ENCODE results near the gene TRPT1.
"Not testable (repeated sequence)": the region's sequence is repeated elsewhere in the genome, so short reads cannot be mapped to it uniquely, and the experiment has no call there.

The TRPT1 gene

GRCh38 chr11:64249563-64250414, 23.8 kb upstream of the TRPT1 start:
- peak overlapping the region; percentile 70 for H3K4me3 ChIP-seq (ENCODE audit: insufficient read depth, low read depth, low read length)
- no peaks in the 10 kb centered on the region for H3K9me3 ChIP-seq (ENCODE audit: control insufficient read depth, low read length)
- H3K4me1 ChIP-seq (ENCODE audit: control insufficient read depth, insufficient read depth, low read length) = peaks cover 27% of the 10 kb centered on the region
- H3K36me3 ChIP-seq (ENCODE audit: control insufficient read depth, insufficient read depth, low read length) = no peaks in the 10 kb centered on the region
- no peak overlapping the region for H3K27ac ChIP-seq (ENCODE audit: insufficient read depth, low read depth, low read length, poor library complexity, severe bottlenecking)
- WGBS, 2 experiments = 65 to 71% methylated on average over 8 of the region's 8 CpGs
- H3K27me3 ChIP-seq (ENCODE audit: control insufficient read depth, insufficient read depth, low read length, poor library complexity, severe bottlenecking) = peaks cover 10% of the 10 kb centered on the region

GRCh38 chr11:64249038-64249437, 23.1 kb upstream of the TRPT1 start:
- Histone ChIP-seq H3K4me3 (ENCODE audit: insufficient read depth, low read depth, low read length) (no peak overlapping the region), H3K27me3 (ENCODE audit: control insufficient read depth, insufficient read depth, low read length, poor library complexity, severe bottlenecking) (peaks cover 10% of the 10 kb centered on the region), H3K36me3 (ENCODE audit: control insufficient read depth, insufficient read depth, low read length) (no peaks in the 10 kb centered on the region), H3K9me3 (ENCODE audit: control insufficient read depth, low read length) (no peaks in the 10 kb centered on the region), H3K27ac (ENCODE audit: insufficient read depth, low read depth, low read length, poor library complexity, severe bottlenecking) (no peak overlapping the region), H3K4me1 (ENCODE audit: control insufficient read depth, insufficient read depth, low read length) (peaks cover 27% of the 10 kb centered on the region)
- WGBS, 2 experiments = 84 to 92% methylated on average over 4 of the region's 4 CpGs

GRCh38 chr11:64248578-64248977, 22.6 kb upstream of the TRPT1 start:
- 33 to 41% methylated on average over 7 of the region's 7 CpGs for WGBS, 2 experiments
- Histone ChIP-seq H3K4me3 (ENCODE audit: insufficient read depth, low read depth, low read length) (no peak overlapping the region), H3K4me1 (ENCODE audit: control insufficient read depth, insufficient read depth, low read length) (peaks cover 27% of the 10 kb centered on the region), H3K36me3 (ENCODE audit: control insufficient read depth, insufficient read depth, low read length) (peaks cover 1% of the 10 kb centered on the region), H3K27ac (ENCODE audit: insufficient read depth, low read depth, low read length, poor library complexity, severe bottlenecking) (no peak overlapping the region), H3K27me3 (ENCODE audit: control insufficient read depth, insufficient read depth, low read length, poor library complexity, severe bottlenecking) (peaks cover 10% of the 10 kb centered on the region), H3K9me3 (ENCODE audit: control insufficient read depth, low read length) (no peaks in the 10 kb centered on the region)

GRCh38 chr11:64247729-64248531, 21.9 kb upstream of the TRPT1 start:
- Histone ChIP-seq H3K36me3 (ENCODE audit: control insufficient read depth, insufficient read depth, low read length) (peaks cover 5% of the 10 kb centered on the region), H3K27me3 (ENCODE audit: control insufficient read depth, insufficient read depth, low read length, poor library complexity, severe bottlenecking) (peaks cover 10% of the 10 kb centered on the region), H3K9me3 (ENCODE audit: control insufficient read depth, low read length) (no peaks in the 10 kb centered on the region), H3K4me1 (ENCODE audit: control insufficient read depth, insufficient read depth, low read length) (peaks cover 27% of the 10 kb centered on the region), H3K4me3 (ENCODE audit: insufficient read depth, low read depth, low read length) (peak overlapping the region; percentile 77), H3K27ac (ENCODE audit: insufficient read depth, low read depth, low read length, poor library complexity, severe bottlenecking) (no peak overlapping the region)
- 41% methylated on average over 31 of the region's 31 CpGs for WGBS, 2 experiments

- H3K36me3 ChIP-seq (ENCODE audit: control insufficient read depth, insufficient read depth, low read length) = peaks cover 5% of the 10 kb centered on the region
- H3K4me3 ChIP-seq (ENCODE audit: insufficient read depth, low read depth, low read length) = peak within 1 kb of the TSS; percentile 77
- 0% methylated on average over 69 to 74 of the region's 74 CpGs for WGBS, 2 experiments
- peaks cover 10% of the 10 kb centered on the region for H3K27me3 ChIP-seq (ENCODE audit: control insufficient read depth, insufficient read depth, low read length, poor library complexity, severe bottlenecking)
- peaks cover 31% of the 10 kb centered on the region for H3K4me1 ChIP-seq (ENCODE audit: control insufficient read depth, insufficient read depth, low read length)
- H3K27ac ChIP-seq (ENCODE audit: insufficient read depth, low read depth, low read length, poor library complexity, severe bottlenecking) = peak within 1 kb of the TSS; percentile 86
- H3K9me3 ChIP-seq (ENCODE audit: control insufficient read depth, low read length) = no peaks in the 10 kb centered on the region
These were observed 21.1 kb upstream of the TRPT1 start, which contains the start of gene PPP1R14B for GRCh38 chr11:64246871-64247728. Gene PPP1R14B, minus strand, starts transcription at chr11:64246943. Its CDS starts 270 bp downstream, at chr11:64246673.

GRCh38 chr11:64246621-64246870, 20.6 kb upstream of the TRPT1 start:
- not testable (repeated sequence) for H3K36me3 ChIP-seq (ENCODE audit: control insufficient read depth, insufficient read depth, low read length); H3K9me3 ChIP-seq (ENCODE audit: control insufficient read depth, low read length); H3K27ac ChIP-seq (ENCODE audit: insufficient read depth, low read depth, low read length, poor library complexity, severe bottlenecking)
- H3K27me3 ChIP-seq (ENCODE audit: control insufficient read depth, insufficient read depth, low read length, poor library complexity, severe bottlenecking) = peaks cover 10% of the 10 kb centered on the region
- WGBS, 2 experiments = 0% methylated on average over 43 of the region's 43 CpGs
- H3K4me1 ChIP-seq (ENCODE audit: control insufficient read depth, insufficient read depth, low read length) = peaks cover 32% of the 10 kb centered on the region
- peak overlapping the region; percentile 77 for H3K4me3 ChIP-seq (ENCODE audit: insufficient read depth, low read depth, low read length)

GRCh38 chr11:64245797-64246620, 20.0 kb upstream of the TRPT1 start:
- Histone ChIP-seq H3K4me1 (ENCODE audit: control insufficient read depth, insufficient read depth, low read length) (peaks cover 32% of the 10 kb centered on the region), H3K27me3 (ENCODE audit: control insufficient read depth, insufficient read depth, low read length, poor library complexity, severe bottlenecking) (peaks cover 10% of the 10 kb centered on the region), H3K36me3 (ENCODE audit: control insufficient read depth, insufficient read depth, low read length) (peaks cover 5% of the 10 kb centered on the region), H3K27ac (ENCODE audit: insufficient read depth, low read depth, low read length, poor library complexity, severe bottlenecking) (no peak overlapping the region), H3K4me3 (ENCODE audit: insufficient read depth, low read depth, low read length) (peak overlapping the region; percentile 76), H3K9me3 (ENCODE audit: control insufficient read depth, low read length) (no peaks in the 10 kb centered on the region)
- WGBS, 2 experiments = 1% methylated on average over 46 of the region's 46 CpGs

GRCh38 chr11:64245401-64245796, 19.4 kb upstream of the TRPT1 start:
- 39 to 47% methylated on average over 4 to 6 of the region's 6 CpGs for WGBS, 2 experiments
- peak overlapping the region; percentile 76 for H3K4me3 ChIP-seq (ENCODE audit: insufficient read depth, low read depth, low read length)
- peaks cover 7% of the 10 kb centered on the region for H3K27me3 ChIP-seq (ENCODE audit: control insufficient read depth, insufficient read depth, low read length, poor library complexity, severe bottlenecking)
- no peak overlapping the region for H3K27ac ChIP-seq (ENCODE audit: insufficient read depth, low read depth, low read length, poor library complexity, severe bottlenecking)
- H3K4me1 ChIP-seq (ENCODE audit: control insufficient read depth, insufficient read depth, low read length) = peaks cover 26% of the 10 kb centered on the region
- no peaks in the 10 kb centered on the region for H3K9me3 ChIP-seq (ENCODE audit: control insufficient read depth, low read length)
- peaks cover 5% of the 10 kb centered on the region for H3K36me3 ChIP-seq (ENCODE audit: control insufficient read depth, insufficient read depth, low read length)

- Histone ChIP-seq H3K27me3 (ENCODE audit: control insufficient read depth, insufficient read depth, low read length, poor library complexity, severe bottlenecking) (peaks cover 7% of the 10 kb centered on the region), H3K4me3 (ENCODE audit: insufficient read depth, low read depth, low read length) (peak overlapping the region; percentile 76), H3K4me1 (ENCODE audit: control insufficient read depth, insufficient read depth, low read length) (peaks cover 28% of the 10 kb centered on the region), H3K36me3 (ENCODE audit: control insufficient read depth, insufficient read depth, low read length) (peaks cover 5% of the 10 kb centered on the region), H3K9me3 (ENCODE audit: control insufficient read depth, low read length) (no peaks in the 10 kb centered on the region), H3K27ac (ENCODE audit: insufficient read depth, low read depth, low read length, poor library complexity, severe bottlenecking) (no peak overlapping the region)
- 80 to 85% methylated on average over 6 of the region's 6 CpGs for WGBS, 2 experiments
These were observed 19.0 kb upstream of the TRPT1 start for GRCh38 chr11:64244966-64245365.
